Amniotic epithelial cell (primary cell): ENCODE results near the gene KNL1.
A peak's percentile ranks its signal among the peaks of the same experiment; 100 is the strongest.
"Not testable (repeated sequence)": the region's sequence is repeated elsewhere in the genome, so short reads cannot be mapped to it uniquely, and the experiment has no call there.

Experiments used
- DNase-seq: peaks from one replicate; pipeline ENCODE4 v3.0.0-alpha.2; 2010; ENCODE audit warnings: low read depth

KNL1 gene

DNA sequence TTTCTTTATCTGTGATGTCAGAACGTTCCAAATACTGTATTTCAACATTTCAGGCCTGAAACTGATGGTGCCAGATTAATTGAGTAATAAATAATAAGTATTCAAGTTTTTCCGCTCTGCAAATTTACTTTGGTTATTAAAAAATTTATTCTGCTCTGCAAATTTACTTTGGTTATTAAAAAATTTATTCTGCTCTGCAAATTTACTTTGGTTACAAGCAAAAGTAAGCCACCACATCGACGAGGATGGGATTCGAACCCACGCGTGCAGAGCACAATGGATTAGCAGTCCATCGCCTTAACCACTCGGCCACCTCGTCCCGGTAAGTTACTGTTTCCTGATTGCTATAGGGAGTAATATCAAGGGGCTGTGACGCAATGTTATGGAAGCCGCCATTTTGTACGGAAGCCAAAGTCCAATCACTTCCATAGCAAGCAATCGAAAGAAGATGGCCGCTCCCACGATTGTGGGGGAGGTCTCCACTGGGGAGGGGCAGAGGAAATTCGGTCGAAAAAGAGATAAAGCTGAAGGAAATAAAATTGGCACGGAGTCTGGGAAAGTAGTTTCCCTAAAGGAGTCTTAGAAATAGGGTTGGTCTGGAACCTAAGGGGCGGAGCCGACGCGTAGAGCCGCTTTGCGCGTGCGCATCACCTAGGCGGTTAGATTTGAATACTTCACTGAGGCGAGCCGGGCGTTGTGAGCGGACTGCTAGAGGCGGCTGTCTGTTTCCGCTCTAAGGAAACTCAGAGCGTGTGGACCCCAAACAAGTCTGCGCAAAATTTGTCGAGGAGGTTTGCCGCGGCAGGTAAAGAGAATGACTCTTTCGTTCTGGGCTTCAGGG, at the start of gene KNL1:
TSS of gene KNL1 (plus strand) at position 662 of the 841 bp plus-strand sequence. CDS start 8,683 bp downstream, outside the sequence.
- peak; percentile 87 for DNase-seq

DNA sequence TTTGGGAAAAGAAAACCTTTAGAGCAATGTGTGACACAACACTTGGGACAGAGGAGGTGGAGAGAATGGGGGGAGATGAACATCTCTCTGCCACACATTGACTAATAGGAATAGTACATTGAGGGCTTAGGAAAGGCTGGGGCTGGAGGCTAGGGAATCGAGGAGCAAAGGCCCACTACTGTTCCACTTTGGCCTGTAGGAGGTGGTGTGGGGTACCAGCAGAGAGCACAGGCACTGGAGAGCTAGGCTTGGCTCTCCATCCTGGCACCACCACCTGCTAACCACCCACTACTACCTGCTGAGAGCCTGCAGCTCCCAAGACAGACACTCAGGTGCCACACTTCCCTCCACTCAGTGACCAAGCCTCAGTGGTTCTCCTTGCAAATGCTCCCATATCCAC, 48.6 kb upstream of the KNL1 start:
- no peak for DNase-seq

GRCh38 chr15:40548610-40549009, 45.4 kb upstream of the KNL1 start:
- DNase-seq: no peak

GRCh38 chr15:40549894-40550293, 44.2 kb upstream of the KNL1 start:
- DNase-seq: no peak

DNA sequence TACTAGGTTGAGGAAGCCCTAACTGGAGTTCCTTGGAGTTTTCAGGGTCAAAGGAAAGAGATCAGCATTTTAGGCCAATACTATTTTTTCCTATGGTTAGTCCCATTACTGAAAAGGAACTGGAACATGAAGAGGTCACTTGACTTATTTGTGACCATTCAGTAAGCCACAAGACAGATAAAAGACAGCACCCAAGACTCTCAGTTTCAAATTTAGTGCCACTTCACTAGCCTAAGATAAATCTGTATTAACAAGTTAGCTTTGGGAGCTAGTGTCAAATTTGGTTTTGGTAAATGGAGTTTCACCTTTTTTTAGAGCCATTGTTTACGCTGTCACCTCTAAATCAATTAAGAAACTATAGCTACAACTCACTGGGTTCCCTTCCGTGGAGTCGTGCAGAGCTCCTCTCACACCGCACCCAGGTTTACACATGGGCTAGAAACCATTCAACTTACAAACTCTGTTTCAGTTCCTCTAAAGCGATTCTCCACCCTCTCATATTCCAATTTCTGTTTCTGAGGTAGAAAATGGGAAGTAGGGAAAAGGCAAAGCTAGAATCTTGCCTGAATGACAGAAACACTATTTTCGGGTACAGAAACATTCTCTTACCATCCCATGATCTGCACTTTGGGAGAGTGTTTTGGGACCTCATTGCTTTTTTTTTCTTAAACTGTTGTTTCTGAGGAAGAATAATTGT, 43.6 kb upstream of the KNL1 start:
- no peak for DNase-seq

DNA sequence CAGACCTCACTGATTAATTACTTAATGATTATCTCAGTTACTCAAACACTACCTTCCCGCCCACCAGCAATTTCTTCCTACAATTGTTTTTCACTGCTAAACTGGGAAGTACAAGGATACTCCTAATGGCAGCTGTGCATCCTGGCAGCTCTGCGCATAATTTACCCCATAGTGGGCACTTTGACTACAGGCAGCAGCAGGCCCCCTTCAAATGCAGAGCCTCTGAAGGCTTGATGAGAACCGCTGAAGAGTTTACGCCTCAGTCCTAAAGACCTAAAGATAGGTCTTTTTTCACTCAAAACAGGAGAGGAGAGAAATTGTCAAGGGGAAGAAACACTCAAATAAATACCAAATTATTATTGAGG, 39.9 kb upstream of the KNL1 start:
- DNase-seq: no peak

DNA sequence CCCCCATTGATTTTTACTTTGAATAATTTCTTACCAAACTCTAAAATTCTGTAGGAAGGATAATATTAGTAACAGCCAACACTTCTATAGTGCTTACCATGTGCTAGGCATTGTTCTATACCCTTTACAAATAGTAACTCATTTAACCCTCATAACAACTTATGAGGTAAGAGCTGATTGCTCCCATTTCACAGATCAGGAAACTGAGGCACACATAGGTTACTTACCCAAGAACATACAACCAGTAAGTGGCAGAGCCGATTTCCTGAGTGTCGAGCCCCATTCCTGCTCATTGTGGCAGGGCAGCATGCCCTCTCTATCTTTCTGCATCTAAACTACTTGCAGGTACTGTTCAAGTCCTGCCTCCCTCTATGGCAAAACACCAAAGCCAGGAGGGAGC, 38.2 kb upstream of the KNL1 start:
- no peak for DNase-seq

DNA sequence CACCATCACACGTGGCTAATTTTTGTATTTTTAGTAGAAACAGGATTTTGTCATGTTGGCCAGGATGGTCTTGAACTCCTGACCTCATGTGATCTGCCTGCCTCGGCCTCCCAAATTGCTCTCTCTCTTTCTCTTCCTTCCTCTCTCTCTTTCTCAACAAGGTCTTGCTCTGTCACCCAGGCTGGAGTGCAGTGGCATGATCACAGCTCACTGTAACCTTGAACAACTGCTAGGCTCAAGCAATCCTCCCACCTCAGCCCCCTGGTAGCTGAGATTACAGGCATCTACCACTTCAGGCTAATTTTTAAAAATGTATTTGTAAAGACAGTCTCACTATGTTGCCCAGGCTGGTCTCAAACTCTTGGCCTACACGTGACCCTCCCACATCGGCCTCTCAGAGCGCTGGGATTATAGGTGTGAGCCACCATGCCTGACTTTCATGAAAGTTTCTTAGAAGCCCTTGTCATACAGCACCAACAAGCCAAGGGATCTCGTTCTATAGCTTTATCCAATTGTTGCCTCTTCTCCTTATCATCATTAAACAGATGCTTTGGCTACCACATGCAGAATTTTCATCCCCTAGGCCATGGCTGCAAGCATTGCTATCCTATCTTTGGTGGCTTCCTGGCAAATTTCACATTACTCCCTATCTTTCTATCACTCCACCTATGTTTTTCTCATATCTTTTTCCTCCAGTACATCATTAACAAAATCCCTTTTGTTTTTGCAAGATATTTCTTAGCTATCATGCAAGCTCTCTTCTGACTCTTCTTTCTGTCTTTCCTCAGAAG, 34.9 kb upstream of the KNL1 start:
- no peak for DNase-seq

GRCh38 chr15:40562691-40563090, 31.4 kb upstream of the KNL1 start:
- no peak for DNase-seq

DNA sequence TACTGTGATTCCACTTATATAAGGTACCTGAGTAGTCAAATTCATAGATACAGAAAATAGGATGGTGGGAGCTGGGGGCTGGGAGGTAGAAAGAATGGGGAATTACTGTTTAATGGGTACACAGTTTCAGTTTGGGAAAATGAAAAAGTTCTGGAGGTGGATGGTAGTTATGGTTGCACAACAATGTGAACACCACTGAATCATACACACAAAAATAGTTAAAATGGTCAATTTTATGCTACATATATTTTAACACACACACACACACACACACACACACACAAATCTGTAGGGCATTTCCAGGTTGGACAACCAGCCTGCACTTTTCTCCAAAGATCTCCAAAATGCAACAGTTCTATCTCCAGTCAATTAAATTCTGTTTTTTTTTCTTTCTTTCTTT, 30.6 kb upstream of the KNL1 start:
- no peak for DNase-seq

- DNase-seq: peak; percentile 98
Measured at GRCh38 chr15:40564591-40565332, 29.3 kb upstream of the KNL1 start, which contains the start of gene CCDC32. CCDC32 (minus strand) TSS chr15:40565042; CDS start chr15:40563015, 2,027 bp downstream.

DNA sequence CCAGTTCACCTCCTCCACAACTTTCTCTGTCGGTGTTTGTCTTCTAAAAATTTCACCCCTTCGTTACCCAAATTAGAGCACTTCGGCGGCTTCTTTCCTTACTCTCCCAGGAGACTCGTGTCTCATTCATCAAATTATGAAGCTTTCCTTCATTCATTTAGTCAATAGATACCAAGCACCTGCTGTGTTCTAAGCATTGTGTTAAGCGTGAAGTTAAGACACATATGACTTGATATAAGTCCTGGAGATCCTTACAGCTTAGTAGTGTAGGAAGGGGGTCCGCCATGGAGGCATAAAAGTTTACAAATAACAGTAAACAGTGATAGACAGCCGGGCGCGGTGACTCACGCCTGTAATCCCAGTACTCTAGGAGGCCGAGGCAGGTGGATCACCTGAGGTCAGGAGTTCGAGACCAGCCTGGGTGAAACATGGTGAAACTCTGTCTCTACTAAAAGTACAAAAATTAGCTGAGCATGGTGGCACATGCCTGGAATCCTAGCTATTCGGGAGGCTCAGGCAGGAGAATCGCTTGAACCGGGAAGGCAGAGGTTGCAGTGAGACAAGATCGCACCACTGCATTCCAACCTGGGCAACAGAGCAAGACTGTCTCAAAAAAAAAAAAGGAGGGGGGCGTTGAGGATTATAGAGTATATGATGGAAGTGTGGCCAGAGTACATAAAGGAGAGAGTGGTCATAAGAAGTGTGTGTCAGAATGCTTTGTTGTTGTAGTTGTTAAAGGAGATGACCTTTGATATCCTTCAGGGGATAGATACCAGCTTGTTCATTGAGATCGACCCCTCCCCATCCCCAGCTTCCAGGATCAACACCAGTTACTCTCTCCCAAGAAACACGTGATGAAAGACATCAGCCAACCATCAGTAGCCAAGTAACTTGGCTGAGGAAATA, 28.5 kb upstream of the KNL1 start:
- DNase-seq: no peak

DNA sequence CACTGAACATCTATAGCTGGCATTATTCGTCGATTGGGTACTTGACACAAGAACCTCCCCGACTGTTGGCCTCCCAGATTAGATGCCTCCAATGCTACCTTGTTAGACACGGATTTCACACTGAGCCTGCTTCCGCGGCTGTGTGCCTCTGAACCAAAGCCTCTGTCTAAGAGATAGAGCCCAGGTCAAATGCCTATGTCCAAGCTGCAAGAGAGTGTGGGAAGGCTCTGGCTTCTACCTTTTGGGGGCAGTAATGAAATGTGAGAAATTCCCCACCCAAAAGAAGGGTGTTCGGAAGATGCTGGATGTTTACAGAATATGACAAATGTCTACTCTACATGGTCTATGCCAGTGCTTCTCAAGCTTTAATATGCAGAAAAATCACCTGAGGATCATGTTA, 26.9 kb upstream of the KNL1 start:
- no peak for DNase-seq

DNA sequence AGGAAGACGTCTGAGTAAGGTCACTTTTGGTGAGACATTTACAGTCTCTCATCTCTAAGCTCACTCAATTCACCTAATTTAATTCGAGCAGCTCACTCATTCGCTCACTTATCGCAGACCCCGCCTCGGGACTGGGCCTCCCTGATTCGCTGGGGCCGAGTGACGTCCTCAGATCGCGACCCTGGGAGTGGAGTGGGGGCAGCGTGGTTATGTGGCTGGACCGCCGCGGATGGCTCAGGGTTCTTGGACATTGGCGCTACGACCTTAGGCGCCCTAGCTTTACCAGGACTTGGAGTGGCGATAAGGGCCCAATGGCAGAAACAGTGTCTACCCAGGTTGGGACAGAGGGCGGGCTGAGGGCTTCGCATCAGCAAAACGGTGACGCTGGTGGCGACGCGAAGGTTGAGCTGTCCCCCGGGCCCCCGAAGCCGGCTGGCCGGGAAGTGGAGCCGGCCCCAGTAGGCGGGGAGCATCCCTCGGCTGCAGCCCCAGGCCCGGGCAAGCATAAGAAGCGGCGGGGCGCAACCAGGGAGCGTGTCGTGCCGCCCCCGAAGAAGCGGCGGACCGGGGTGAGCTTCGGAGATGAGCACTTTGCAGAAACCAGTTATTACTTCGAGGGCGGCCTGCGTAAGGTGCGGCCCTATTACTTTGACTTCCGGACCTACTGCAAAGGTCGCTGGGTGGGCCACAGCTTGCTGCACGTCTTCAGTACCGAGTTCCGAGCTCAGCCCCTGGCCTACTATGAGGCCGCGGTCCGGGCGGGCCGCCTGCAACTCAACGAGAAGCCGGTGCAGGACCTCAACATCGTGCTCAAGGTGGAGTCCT, 24.7 kb upstream of the KNL1 start, which contains the start of gene RPUSD2:
TSS of gene RPUSD2 (plus strand) at position 171 of the 825 bp plus-strand sequence. CDS start at position 210, 39 bp downstream.
- DNase-seq: peak; percentile 87

DNA sequence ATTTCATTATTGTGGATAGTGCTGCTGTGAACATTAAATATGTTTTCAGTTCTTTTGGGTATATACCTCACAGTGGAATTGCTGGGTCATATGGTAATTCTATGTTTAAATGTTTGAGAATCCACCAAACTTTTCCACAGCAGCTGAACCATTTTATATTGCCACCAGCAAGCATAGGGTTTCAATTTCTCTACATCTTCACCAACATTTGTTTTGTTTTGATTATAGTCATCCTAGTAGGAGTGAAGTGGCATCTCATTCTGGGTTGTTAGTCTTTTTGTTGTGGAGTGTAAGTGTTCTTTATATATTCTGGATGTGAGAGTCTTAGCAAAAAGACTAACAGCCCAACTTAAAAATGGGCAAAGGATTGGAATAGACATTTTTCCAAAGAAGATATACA, 18.9 kb upstream of the KNL1 start:
- no peak for DNase-seq

DNA sequence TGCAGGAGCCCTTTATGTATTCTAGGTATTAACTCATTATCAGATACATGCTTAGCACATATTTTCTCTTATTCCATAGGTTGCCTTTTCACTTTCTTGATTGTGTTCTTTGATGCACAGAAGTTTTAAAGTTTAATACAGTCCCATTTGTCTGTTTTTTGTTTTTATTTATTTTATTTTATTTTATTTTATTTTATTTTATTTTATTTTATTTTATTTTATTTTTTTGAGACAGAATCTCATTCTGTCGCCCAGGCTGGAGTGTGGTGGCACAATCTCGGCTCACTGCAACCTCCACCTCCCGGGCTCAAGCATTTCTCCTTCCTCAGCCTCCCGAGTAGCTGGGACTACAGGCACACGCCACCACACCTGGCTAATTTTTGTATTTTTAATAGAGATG, 17.1 kb upstream of the KNL1 start:
- DNase-seq: not testable (repeated sequence)

DNA sequence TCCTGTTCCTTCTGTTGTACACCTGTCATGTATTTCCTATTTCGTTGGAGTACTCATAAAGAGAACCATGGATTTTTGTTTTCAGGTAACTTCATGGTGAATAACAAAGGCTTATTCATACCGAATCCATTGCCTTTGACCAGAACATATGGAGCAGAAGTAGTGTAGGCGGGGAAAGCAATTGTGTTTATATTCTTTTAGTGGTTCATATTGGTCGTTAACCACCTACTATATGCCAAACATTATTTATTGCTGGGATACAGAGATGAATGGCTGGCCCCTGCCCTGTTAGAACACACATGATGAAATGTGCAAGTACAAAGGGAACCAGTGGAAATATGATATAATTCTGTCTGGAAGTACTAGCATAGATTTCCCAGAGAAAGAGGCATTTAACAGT, 15.2 kb upstream of the KNL1 start:
- DNase-seq: no peak

DNA sequence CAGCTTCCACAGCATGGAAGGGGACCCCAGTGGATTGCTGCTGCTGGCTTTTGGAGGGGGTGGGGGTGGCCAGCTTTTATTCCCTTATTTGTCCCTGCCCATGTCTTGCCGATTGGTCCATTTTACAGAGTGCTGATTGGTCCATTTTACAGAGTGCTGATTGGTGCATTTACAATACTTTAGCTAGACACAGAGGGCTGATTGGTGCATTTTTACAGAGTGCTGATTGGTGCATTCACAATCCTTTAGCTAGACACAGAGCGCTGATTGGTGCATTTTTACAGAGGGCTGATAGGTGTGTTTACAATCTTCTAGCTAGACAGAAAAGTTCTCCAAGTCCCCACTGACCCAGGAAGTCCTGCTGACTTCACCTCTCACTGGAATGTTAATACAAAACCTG, 12.3 kb upstream of the KNL1 start:
- DNase-seq: not testable (repeated sequence)

DNA sequence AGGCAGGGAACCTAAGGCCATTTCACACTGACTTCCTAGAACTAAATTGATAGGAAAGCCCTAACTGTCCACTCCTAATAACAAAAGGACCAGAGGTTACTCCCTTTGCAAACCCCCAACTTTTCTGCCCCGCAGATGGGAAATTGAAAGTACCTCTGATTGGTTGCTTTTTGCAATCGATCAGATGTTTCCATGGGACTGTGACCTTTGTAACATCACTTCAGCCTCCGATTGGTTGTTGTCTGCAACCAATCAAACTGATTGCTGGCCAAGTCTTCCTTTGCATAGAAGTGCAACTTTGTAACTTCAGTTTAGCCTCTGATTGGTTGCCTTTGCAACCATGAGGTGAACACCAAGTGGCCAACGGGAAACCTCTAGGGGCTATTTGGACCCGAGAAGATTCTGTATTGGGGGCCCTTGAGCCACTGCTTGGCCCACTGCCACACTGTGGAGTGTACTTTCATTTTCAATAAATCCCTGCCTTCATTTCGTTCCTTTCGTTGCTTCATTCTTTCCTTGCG, 11.3 kb upstream of the KNL1 start:
- DNase-seq: no peak

- DNase-seq: no peak
Measured at GRCh38 chr15:40584191-40584590, 9.9 kb upstream of the KNL1 start.
